G401 (cell line): Measurements from ENCODE around the gene TMEM145. TPM values are rescaled to one million over a fixed set of nuclear protein-coding genes. Genes with fewer than 3 reads are reported as not detected.
A peak's percentile ranks its signal among the peaks of the same experiment; 100 is the strongest.

Source experiments
- DNase-seq: peaks from one replicate; pipeline ENCODE4 v3.0.0-alpha.2; 2015; ENCODE audit warnings: low spot score
- in situ Hi-C: cut with HindIII; loops from 2 replicates; pipeline ENCODE4 v1.10.0; 2016; ENCODE audit warnings: low sequenced_read_pairs, mixed read lengths
- total RNA-seq: library from RNA; depleted of rRNA; stranded (reverse); fragments of >200 nt; shearing (Covaris generic); gene quantifications from 2 replicates; pipeline ENCODE4 v1.2.3, GENCODE V29; 2014

Gene TMEM145
- total RNA-seq, 1 experiment from 2014 or later = not detected

- in situ Hi-C loops = no loop called here
These were observed 25.9 kb upstream of the TMEM145 start for GRCh38 chr19:42287017-42287826.

GRCh38 chr19:42287827-42288107 is 25.3 kb upstream of the TMEM145 start:
- in situ Hi-C loops = no loop called here
- DNase-seq = no peak

More at GRCh38 chr19:42287017-42287826, 25.9 kb upstream of the TMEM145 start:
- peak; percentile 21 for DNase-seq

- in situ Hi-C loops = no loop called here
- no peak for DNase-seq
These were observed 24.7 kb upstream of the TMEM145 start for GRCh38 chr19:42288387-42288786.

- DNase-seq = no peak
- in situ Hi-C loops = no loop called here
These were observed 24.1 kb upstream of the TMEM145 start for GRCh38 chr19:42288881-42289555.

GRCh38 chr19:42289556-42290041 is 23.5 kb upstream of the TMEM145 start:
- DNase-seq = peak; percentile 1
- in situ Hi-C loops = no loop called here

GRCh38 chr19:42290136-42290522 is 23.0 kb upstream of the TMEM145 start:
- DNase-seq = no peak
- in situ Hi-C loops = no loop called here

- no peak for DNase-seq
- in situ Hi-C loops = no loop called here
These were observed 22.3 kb upstream of the TMEM145 start for GRCh38 chr19:42290523-42291434.

- peak; percentile 37 for DNase-seq
- in situ Hi-C loops = no loop called here
These were observed 21.7 kb upstream of the TMEM145 start for GRCh38 chr19:42291435-42291810.

- in situ Hi-C loops = no loop called here
These were observed 20.8 kb upstream of the TMEM145 start for GRCh38 chr19:42292042-42292960.

GRCh38 chr19:42292963-42293362 is 20.1 kb upstream of the TMEM145 start:
- in situ Hi-C loops = no loop called here

More at GRCh38 chr19:42292042-42292960, 20.8 kb upstream of the TMEM145 start:
- no peak for DNase-seq

GRCh38 chr19:42293540-42293939 is 19.6 kb upstream of the TMEM145 start:
- in situ Hi-C loops = no loop called here
- no peak for DNase-seq

More at GRCh38 chr19:42292963-42293362, 20.1 kb upstream of the TMEM145 start:
- no peak for DNase-seq

- in situ Hi-C loops = no loop called here
- DNase-seq = no peak
These were observed 19.2 kb upstream of the TMEM145 start for GRCh38 chr19:42293948-42294347.

- in situ Hi-C loops = no loop called here
These were observed 18.5 kb upstream of the TMEM145 start for GRCh38 chr19:42294471-42295137.

GRCh38 chr19:42295342-42295741 is 17.8 kb upstream of the TMEM145 start:
- no peak for DNase-seq
- in situ Hi-C loops = no loop called here

More at GRCh38 chr19:42294471-42295137, 18.5 kb upstream of the TMEM145 start:
- no peak for DNase-seq

GRCh38 chr19:42295831-42296525 is 17.1 kb upstream of the TMEM145 start:
- in situ Hi-C loops = no loop called here
- DNase-seq = peak; percentile 84

GRCh38 chr19:42297039-42297438 is 16.1 kb upstream of the TMEM145 start:
- in situ Hi-C loops = no loop called here
- DNase-seq = no peak

GRCh38 chr19:42301646-42302203 is 11.4 kb upstream of the TMEM145 start, which contains the start of gene PRR19:
Gene PRR19 (plus strand): TSS chr19:42302132. CDS start chr19:42309585, 7,453 bp downstream.
- DNase-seq = peak; percentile 62
- in situ Hi-C loops = no loop called here
